KMS-11 (cell line): ENCODE results near the gene AP5Z1.

Experiments
- H2AFZ ChIP-seq: fragments of 200-600 bp; sonication (generic); 2 replicates; pipeline ENCODE4 v1.6.1; 2016; ENCODE audit warnings: antibody characterized with exemption, mixed run types, low read depth
- H3K27ac ChIP-seq: fragments of 200-600 bp; sonication (generic); 2 replicates; pipeline ENCODE4 v1.6.1; 2016; ENCODE audit warnings: mild to moderate bottlenecking, mixed run types
- H3K27me3 ChIP-seq: fragments of 200-600 bp; sonication (generic); 2 replicates; pipeline ENCODE4 v1.6.1; 2017; ENCODE audit warnings: mild to moderate bottlenecking, low read depth, mixed run types, moderate library complexity; ENCODE audit not compliant: insufficient read depth
- H3K36me3 ChIP-seq: fragments of 200-600 bp; sonication (generic); 2 replicates; pipeline ENCODE4 v1.6.1; 2017; ENCODE audit warnings: mild to moderate bottlenecking, mixed run types; ENCODE audit not compliant: insufficient read depth
- H3K4me1 ChIP-seq: fragments of 200-600 bp; sonication (generic); 2 replicates; pipeline ENCODE4 v1.6.1; 2016; ENCODE audit warnings: mild to moderate bottlenecking, low read depth, mixed run types; ENCODE audit not compliant: poor library complexity, severe bottlenecking
- H3K4me2 ChIP-seq: fragments of 200-600 bp; sonication (generic); 2 replicates; pipeline ENCODE4 v1.7.0; 2016; ENCODE audit warnings: mild to moderate bottlenecking, mixed run types
- H3K4me3 ChIP-seq: fragments of 200-600 bp; sonication (generic); IDR thresholded peaks from 2 replicates; pipeline ENCODE4 v1.6.1; 2017; ENCODE audit warnings: low read depth, low read length, mixed read lengths; ENCODE audit not compliant: insufficient read depth
- H3K79me2 ChIP-seq: fragments of 200-600 bp; sonication (generic); 2 replicates; pipeline ENCODE4 v1.6.1; 2016; ENCODE audit warnings: low read depth, mixed run types; ENCODE audit not compliant: insufficient read depth
- H3K9ac ChIP-seq: fragments of 200-600 bp; sonication (generic); 2 replicates; pipeline ENCODE4 v1.6.1; 2016; ENCODE audit warnings: mild to moderate bottlenecking, mixed run types
- H4K20me1 ChIP-seq: fragments of 200-600 bp; sonication (generic); 2 replicates; pipeline ENCODE4 v1.6.1; 2016; ENCODE audit warnings: mild to moderate bottlenecking, mixed run types; ENCODE audit not compliant: insufficient read depth
- TF ChIP-seq, protein P1 (sequence below): fragments of 200-600 bp; sonication (generic); conservative IDR thresholded peaks from 2 replicates; pipeline ENCODE4 v1.6.1; 2017; ENCODE audit warnings: low read depth, mild to moderate bottlenecking, antibody characterized with exemption, low read length, moderate library complexity, mixed read lengths

AP5Z1 gene

DNA sequence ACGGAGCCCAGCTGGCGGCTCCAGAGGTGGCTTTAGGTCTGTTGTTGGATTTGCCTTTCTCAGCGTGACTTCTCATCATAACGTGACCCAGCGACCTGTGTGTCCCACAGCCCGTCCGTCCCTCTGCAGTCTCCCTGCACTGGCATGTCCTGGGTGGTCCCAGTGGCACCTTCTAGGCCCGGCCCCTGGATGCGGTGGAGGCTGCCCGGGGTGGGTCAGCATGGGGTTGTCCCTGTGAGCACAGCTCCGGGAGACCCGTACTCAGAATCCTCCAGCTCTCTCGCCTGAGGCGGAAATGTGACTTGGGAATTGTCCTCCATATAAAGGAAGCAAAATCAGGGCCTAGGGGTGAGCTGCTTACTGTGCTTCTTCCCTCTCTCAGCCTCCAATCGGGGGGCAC, 25.6 kb upstream of the AP5Z1 start:
- peaks cover 70% of the 10 kb centered on the region for H3K79me2 ChIP-seq
- no peak overlapping the region for H3K27ac ChIP-seq
- H3K36me3 ChIP-seq, result peaks cover 6% of the 10 kb centered on the region; the same call in 1 of the 2 replicates

DNA sequence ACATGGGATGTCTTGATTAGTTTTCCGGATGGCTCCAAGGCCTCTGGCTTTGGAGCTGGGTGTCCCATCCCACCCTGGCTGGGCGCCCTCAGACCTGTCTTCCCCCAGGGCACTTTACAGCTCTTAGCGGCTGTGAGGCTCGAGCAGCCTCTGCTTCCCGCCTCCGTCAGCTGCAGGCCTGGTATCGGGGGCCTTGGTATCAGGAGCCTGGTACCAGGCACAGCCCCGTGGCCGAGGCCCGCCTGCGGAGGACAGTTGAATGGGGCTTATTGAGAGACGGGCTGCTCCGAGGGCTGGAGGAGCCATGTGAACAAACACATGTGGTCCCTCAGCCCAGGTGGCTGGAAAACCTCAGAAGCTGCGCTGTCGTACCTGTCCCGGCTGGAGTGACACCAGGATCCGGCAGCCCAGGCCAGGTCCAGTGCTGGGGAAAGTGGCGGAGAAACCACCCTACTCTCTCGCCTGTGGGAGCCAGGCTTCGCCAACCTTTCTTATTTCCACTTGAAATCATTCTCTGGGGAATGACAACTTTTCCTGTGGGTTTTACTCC, 23.9 kb upstream of the AP5Z1 start:
- Histone ChIP-seq H3K36me3 (peaks cover 6% of the 10 kb centered on the region; the same call in 1 of the 2 replicates), H3K27me3 (no peaks in the 10 kb centered on the region), H3K4me1 (peaks cover 15% of the 10 kb centered on the region), H4K20me1 (no peaks in the 10 kb centered on the region), H3K4me3 (no peak overlapping the region), H3K9ac (no peak overlapping the region), H3K27ac (no peak overlapping the region), H3K79me2 (peaks cover 60% of the 10 kb centered on the region), H2AFZ (no peak overlapping the region), H3K4me2 (no peak overlapping the region)
- TF ChIP-seq, protein P1, sequence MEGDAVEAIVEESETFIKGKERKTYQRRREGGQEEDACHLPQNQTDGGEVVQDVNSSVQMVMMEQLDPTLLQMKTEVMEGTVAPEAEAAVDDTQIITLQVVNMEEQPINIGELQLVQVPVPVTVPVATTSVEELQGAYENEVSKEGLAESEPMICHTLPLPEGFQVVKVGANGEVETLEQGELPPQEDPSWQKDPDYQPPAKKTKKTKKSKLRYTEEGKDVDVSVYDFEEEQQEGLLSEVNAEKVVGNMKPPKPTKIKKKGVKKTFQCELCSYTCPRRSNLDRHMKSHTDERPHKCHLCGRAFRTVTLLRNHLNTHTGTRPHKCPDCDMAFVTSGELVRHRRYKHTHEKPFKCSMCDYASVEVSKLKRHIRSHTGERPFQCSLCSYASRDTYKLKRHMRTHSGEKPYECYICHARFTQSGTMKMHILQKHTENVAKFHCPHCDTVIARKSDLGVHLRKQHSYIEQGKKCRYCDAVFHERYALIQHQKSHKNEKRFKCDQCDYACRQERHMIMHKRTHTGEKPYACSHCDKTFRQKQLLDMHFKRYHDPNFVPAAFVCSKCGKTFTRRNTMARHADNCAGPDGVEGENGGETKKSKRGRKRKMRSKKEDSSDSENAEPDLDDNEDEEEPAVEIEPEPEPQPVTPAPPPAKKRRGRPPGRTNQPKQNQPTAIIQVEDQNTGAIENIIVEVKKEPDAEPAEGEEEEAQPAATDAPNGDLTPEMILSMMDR, result no peak

More for the DNA sequence above, 25.6 kb upstream of the AP5Z1 start:
- Histone ChIP-seq H3K4me2 (no peak overlapping the region), H2AFZ (no peak overlapping the region), H3K4me3 (no peak overlapping the region), H4K20me1 (no peaks in the 10 kb centered on the region), H3K9ac (no peak overlapping the region), H3K27me3 (no peaks in the 10 kb centered on the region), H3K4me1 (peaks cover 27% of the 10 kb centered on the region)
- TF ChIP-seq, protein P1, result no peak

DNA sequence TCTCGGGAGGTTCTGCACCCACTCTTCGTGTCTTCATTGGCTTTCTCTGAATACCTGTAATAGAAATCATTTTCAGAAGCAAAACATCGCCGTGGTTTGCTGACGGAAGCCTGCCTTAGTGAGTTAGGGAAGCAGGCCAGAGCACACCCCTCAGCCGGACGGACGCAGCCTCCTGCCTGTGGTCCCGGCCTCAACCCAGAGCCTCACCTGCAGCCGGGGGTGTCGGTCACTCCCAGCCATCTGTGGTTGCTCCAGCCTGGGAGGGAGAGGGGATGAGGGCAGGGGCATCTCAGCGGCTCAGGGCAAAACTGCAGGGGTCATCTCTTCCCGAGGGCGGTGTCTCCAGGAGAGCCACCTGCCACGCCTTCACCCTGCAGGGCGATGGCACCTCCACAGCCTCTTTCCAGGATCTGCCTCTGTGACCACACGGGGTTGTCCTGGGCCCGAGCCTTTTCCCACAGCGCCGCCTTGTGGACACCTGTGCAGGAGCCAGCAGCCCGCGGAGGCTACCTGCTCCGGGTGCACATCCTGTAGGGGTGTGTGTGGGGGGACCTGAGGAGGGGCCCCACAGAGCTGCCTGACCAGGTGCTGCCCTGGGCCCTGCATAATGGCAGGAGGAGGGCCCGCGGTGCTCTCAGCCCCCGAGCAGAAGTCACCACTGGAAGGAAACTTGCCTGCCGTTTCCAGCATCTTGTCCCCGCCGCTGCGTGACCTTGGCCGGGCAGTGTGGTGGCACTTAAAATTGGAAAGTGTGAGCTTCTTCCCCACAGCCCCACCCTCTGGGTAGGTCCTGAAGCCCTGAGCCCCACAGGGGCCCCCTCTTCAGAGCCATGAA, 21.6 kb upstream of the AP5Z1 start:
- H3K4me3 ChIP-seq, result no peak overlapping the region
- no peaks in the 10 kb centered on the region for H3K4me1 ChIP-seq
- TF ChIP-seq, protein P1, result peak; percentile 73
- H3K4me2 ChIP-seq, result no peak overlapping the region
- H3K9ac ChIP-seq, result no peak overlapping the region
- H4K20me1 ChIP-seq, result no peaks in the 10 kb centered on the region
- no peaks in the 10 kb centered on the region for H3K36me3 ChIP-seq
- no peaks in the 10 kb centered on the region for H3K27me3 ChIP-seq
- peaks cover 36% of the 10 kb centered on the region for H3K79me2 ChIP-seq
- H2AFZ ChIP-seq, result no peak overlapping the region
- H3K27ac ChIP-seq, result no peak overlapping the region

DNA sequence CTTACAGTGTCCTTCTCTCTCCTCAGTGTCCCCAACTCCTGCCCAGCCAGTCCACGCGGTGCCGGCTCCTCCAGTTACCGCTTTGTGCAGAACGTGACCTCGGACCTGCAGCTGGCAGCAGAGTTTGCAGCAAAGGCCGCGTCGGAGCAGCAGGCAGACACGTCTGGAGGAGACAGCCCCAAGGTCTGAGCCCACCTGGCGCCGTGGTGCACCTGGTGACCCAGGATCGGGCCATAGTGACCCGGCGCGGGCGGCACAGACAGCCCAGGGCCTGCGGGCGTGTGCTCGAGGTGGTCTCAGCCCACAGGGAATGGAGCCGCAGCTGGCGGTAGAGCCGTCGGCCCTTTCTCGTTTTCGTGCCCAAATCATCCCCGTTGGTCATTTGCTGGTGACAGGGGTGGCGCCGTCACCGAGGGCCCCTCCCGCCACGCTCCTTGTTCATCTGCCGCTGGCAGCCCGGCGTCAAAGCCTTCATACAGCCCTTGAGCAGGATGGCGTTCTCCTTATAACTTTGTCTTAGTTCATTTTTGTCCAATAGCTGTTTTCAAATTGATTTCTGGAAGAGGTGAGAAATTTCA, 20.9 kb upstream of the AP5Z1 start:
- Histone ChIP-seq H3K27me3 (no peaks in the 10 kb centered on the region), H3K4me1 (no peaks in the 10 kb centered on the region), H3K79me2 (peaks cover 29% of the 10 kb centered on the region), H3K27ac (no peak overlapping the region), H2AFZ (no peak overlapping the region), H3K9ac (no peak overlapping the region), H3K4me2 (no peak overlapping the region), H3K36me3 (no peaks in the 10 kb centered on the region; the same call in 1 of the 2 replicates), H4K20me1 (no peaks in the 10 kb centered on the region), H3K4me3 (no peak overlapping the region)
- TF ChIP-seq, protein P1, result no peak
